Peyer's patch (tissue), 4 donors: ENCODE measurements around the gene APPL2. TPM values are rescaled to one million over a fixed set of nuclear protein-coding genes. Genes with fewer than 3 reads are reported as not detected.
A peak's percentile ranks its signal among the peaks of the same experiment; 100 is the strongest.

Experiments
- DNase-seq, 3 donors: peaks; one replicate each; pipeline ENCODE4 v3.0.0-alpha.2; 2017 to 2019
- H3K27ac ChIP-seq, 4 donors: fragments of 200-600 bp; sonication (generic); one replicate each; pipeline ENCODE4 v1.5.1; 2016 to 2019
- H3K27me3 ChIP-seq, 2 donors: fragments of 200-600 bp; sonication (generic); one replicate each; pipeline ENCODE4 v1.5.1; 2019
- H3K36me3 ChIP-seq, 3 donors: fragments of 200-600 bp; sonication (generic); one replicate each; pipeline ENCODE4 v1.5.1; 2016 to 2019
- H3K4me1 ChIP-seq, 4 donors: fragments of 200-600 bp; sonication (generic); one replicate each; pipeline ENCODE4 v1.5.1; 2016 to 2019
- H3K4me3 ChIP-seq, 4 donors: fragments of 200-600 bp; sonication (generic); 1 replicate in 3 of 4; 2 replicates in 1 of 4; pipeline ENCODE4 v1.5.1; 2016 to 2019; ENCODE audit warnings: mild to moderate bottlenecking in 1 of 4
- H3K9me3 ChIP-seq, 4 donors: fragments of 200-600 bp; sonication (generic); one replicate each; pipeline ENCODE4 v1.5.1; 2016 to 2019; ENCODE audit warnings: mild to moderate bottlenecking in 1 of 4
- POLR2A ChIP-seq, 2 donors: fragments of 450-650 bp; IDR thresholded peaks; one replicate each; pipeline ENCODE4 v1.5.1; 2017; ENCODE audit warnings: antibody characterized with exemption in 2 of 2, mild to moderate bottlenecking in 2 of 2, moderate library complexity in 2 of 2
- total RNA-seq, 4 donors: library from RNA; depleted of rRNA; stranded (reverse); fragments of >200 nt; gene quantifications; one replicate each; pipeline ENCODE4 v1.1.0, GENCODE V29; 2016
- TF ChIP-seq, protein P1 (sequence below), 6 experiments: fragments of 450-650 bp in 4 of 6; fragments of 200-600 bp in 2 of 6; sonication (generic) in 1 of 6; IDR thresholded peaks; one replicate each; pipeline ENCODE4 v1.5.1; 2017 to 2019; ENCODE audit warnings: antibody characterized with exemption in 6 of 6, mild to moderate bottlenecking in 3 of 6, moderate library complexity in 1 of 6

APPL2 gene
- total RNA-seq, 4 donors from 2014 or later, result 169 to 203 (median 185) TPM

DNA sequence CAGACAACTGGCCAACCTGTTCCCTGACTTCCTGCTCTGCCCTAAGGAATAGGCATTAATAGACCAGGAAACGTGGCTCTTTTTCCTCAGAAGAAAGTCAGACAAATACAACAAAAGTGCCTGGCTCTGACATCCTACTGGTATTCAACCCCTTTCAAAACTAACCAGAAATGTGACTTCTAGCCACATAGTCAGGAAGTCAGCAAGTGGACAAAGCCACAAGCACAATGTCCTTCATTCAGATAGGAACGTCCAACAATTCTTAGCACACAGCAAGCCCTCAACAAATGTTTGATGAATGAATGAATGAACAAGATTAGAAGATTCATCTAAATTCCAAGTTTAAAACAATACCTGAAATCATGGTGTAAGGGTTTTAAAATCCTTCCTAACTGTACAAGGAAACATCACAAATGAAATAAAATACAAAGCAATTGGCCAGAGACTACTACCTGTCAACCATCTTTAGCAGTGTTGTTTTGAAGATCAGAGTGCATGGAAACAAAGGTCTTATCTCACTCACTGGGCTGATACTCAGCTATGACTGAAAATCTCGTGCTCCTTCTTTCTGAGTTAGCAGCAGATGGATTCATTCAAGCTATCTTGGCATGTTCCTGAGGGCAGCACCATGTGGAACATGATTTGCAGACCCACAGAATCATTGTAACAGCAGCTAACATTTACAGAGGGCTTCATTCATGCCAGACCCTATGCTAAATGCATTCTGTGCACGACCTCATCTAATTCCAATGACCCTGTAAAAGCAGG lies 16.5 kb downstream of the APPL2 start:
- Histone ChIP-seq H3K9me3 (no peaks in the 10 kb centered on the region), H3K4me1 (peaks cover 0 to 70% (median 10%) of the 10 kb centered on the region in 4 donors), H3K27ac (peak overlapping the region in 2 of 4 donors; percentile 71 to 91), H3K36me3 (peaks cover 0 to 56% (median 0%) of the 10 kb centered on the region in 3 donors), H3K27me3 (no peaks in the 10 kb centered on the region), H3K4me3 (no peak overlapping the region)
- no peak for DNase-seq
- no peak for TF ChIP-seq POLR2A (IDR thresholded peaks at IDR 0.05)
- TF ChIP-seq, protein P1, sequence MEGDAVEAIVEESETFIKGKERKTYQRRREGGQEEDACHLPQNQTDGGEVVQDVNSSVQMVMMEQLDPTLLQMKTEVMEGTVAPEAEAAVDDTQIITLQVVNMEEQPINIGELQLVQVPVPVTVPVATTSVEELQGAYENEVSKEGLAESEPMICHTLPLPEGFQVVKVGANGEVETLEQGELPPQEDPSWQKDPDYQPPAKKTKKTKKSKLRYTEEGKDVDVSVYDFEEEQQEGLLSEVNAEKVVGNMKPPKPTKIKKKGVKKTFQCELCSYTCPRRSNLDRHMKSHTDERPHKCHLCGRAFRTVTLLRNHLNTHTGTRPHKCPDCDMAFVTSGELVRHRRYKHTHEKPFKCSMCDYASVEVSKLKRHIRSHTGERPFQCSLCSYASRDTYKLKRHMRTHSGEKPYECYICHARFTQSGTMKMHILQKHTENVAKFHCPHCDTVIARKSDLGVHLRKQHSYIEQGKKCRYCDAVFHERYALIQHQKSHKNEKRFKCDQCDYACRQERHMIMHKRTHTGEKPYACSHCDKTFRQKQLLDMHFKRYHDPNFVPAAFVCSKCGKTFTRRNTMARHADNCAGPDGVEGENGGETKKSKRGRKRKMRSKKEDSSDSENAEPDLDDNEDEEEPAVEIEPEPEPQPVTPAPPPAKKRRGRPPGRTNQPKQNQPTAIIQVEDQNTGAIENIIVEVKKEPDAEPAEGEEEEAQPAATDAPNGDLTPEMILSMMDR (IDR thresholded peaks at IDR 0.05), result no peak

DNA sequence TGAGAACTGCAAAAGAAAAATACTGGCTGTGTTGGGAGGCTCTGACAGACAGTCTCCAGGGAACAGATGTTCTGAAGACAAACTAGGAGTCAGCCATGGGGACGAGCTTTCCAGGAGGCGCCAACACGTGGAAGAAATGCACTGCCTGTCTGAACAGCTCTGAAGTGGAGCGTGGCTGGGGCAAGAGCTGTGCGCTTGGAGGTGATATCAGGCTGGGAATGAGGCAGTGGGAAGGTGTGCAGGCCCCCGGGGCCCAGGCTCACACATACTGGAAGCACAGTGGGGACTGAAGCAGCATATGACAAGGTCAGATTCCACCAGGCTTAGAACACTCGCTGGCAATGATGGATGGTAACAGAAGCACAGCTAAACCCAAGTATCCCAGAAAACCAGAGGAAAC lies 17.5 kb downstream of the APPL2 start:
- H3K27ac ChIP-seq, result peak overlapping the region in 1 of 4 donors; percentile 91

DNA sequence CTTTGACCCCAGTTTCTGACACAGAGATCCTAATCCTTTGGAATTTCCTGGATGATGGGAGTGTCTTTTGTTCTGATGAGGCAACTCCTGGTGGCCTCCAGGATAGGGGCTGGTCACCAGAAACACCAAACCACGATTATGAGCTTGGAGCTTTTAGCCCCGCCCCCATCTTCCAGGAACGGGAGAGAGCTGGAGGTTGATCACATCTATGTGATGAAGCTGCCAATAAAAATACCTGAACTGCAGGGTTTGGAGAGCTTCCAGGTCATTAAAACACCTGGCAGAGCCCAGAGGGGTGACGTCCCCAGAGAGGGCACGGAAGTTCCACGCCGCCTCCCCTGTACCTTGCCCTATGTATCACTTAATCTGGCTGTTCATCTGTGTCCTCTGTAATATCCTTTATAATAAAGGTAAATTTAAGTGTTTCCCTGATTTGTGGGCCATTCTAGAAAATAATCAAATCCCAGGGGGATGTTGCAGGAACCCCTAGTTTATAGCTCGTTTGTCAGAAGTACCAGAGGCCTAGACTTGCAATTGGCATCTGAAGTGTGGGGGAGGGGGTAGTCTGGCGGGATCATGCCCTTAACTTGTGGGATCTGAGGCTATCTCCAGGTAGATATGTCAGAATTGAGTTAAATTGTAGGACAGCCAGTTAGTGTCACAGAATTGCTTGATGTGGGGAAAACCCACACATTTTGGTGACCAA lies 21.2 kb downstream of the APPL2 start:
- H3K36me3 ChIP-seq, result peaks cover 0 to 49% (median 0%) of the 10 kb centered on the region in 3 donors
- peak overlapping the region in 3 of 4 donors; percentile 15 to 93 (median 84) for H3K27ac ChIP-seq
- TF ChIP-seq, protein P1 (IDR thresholded peaks at IDR 0.05), result peak in 1 of 6 experiments; percentile 4
- TF ChIP-seq POLR2A (IDR thresholded peaks at IDR 0.05), result no peak

More for the DNA sequence above, 17.5 kb downstream of the APPL2 start:
- Histone ChIP-seq H3K4me1 (peaks cover 0 to 73% (median 13%) of the 10 kb centered on the region in 4 donors), H3K9me3 (no peaks in the 10 kb centered on the region), H3K36me3 (peaks cover 0 to 56% (median 0%) of the 10 kb centered on the region in 3 donors), H3K4me3 (no peak overlapping the region), H3K27me3 (no peaks in the 10 kb centered on the region)
- DNase-seq, result no peak
- TF ChIP-seq POLR2A (IDR thresholded peaks at IDR 0.05), result no peak
- TF ChIP-seq, protein P1 (IDR thresholded peaks at IDR 0.05), result no peak

DNA sequence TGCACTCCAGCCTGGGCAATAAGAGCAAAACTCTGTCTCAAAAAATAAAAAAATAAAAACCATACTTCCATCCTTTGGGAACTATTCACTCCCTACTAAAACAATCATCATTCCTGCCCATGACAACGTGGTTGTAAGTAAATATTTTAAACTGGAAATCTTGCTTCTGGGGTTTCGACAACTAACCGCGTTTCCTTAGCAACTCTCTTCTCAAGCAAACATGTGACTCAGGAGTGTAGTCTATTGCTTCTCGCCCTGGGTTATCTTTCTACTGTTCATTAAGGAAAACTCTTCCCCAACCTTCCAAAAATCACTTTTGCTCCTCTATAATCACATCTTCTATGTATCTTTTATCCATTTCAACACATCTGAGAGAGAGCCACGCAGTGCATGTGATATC lies 21.8 kb downstream of the APPL2 start:
- no peaks in the 10 kb centered on the region for H3K9me3 ChIP-seq
- DNase-seq, result no peak
- H3K4me3 ChIP-seq, result no peak overlapping the region
- H3K27ac ChIP-seq, result peak overlapping the region in 3 of 4 donors; percentile 45 to 84 (median 73)
- peaks cover 0 to 32% (median 8%) of the 10 kb centered on the region in 4 donors for H3K4me1 ChIP-seq
- peaks cover 0 to 51% (median 0%) of the 10 kb centered on the region in 3 donors for H3K36me3 ChIP-seq
- TF ChIP-seq POLR2A (IDR thresholded peaks at IDR 0.05), result no peak
- TF ChIP-seq, protein P1 (IDR thresholded peaks at IDR 0.05), result no peak
- no peaks in the 10 kb centered on the region for H3K27me3 ChIP-seq

More for the DNA sequence above, 21.2 kb downstream of the APPL2 start:
- Histone ChIP-seq H3K4me3 (peak overlapping the region in 1 of 4 donors; percentile 7), H3K27me3 (no peaks in the 10 kb centered on the region), H3K9me3 (no peaks in the 10 kb centered on the region), H3K4me1 (peaks cover 0 to 38% (median 9%) of the 10 kb centered on the region in 4 donors)
- peak in 2 of 3 donors; percentile 93 for DNase-seq

DNA sequence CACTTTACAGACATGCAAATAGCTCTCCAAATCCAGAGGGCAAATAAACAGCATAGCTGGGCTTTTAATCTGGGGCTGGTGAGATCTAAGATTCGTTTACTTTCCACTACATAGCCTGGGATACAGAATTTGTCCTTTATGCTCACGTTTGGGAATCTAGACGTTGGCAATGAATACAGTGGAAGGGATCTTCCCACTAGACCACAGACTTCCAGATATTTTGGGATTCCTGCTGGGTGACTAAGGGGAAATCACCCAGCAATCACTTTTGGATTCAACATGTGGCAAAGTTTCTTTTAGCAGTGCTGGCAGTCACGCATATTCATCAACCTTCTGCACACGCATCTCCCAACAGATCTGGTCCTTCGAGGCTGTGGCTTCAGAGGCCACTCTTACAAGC lies 23.5 kb downstream of the APPL2 start:
- TF ChIP-seq, protein P1 (IDR thresholded peaks at IDR 0.05), result no peak
- no peak for TF ChIP-seq POLR2A (IDR thresholded peaks at IDR 0.05)
- H3K27ac ChIP-seq, result no peak overlapping the region
- no peak for DNase-seq
- peaks cover 0 to 24% (median 6%) of the 10 kb centered on the region in 4 donors for H3K4me1 ChIP-seq
- H3K4me3 ChIP-seq, result no peak overlapping the region
- H3K27me3 ChIP-seq, result no peaks in the 10 kb centered on the region
- peaks cover 0 to 51% (median 0%) of the 10 kb centered on the region in 3 donors for H3K36me3 ChIP-seq
- no peaks in the 10 kb centered on the region for H3K9me3 ChIP-seq
